Fibroblast of skin of scalp (primary cell): ENCODE results near the gene ARHGAP8.
"Not testable (repeated sequence)": the region's sequence is repeated elsewhere in the genome, so short reads cannot be mapped to it uniquely, and the experiment has no call there.

ENCODE experiments used
- DNase-seq: peaks from one replicate; pipeline ENCODE4 v3.0.0-alpha.2; 2013

The ARHGAP8 gene

DNA sequence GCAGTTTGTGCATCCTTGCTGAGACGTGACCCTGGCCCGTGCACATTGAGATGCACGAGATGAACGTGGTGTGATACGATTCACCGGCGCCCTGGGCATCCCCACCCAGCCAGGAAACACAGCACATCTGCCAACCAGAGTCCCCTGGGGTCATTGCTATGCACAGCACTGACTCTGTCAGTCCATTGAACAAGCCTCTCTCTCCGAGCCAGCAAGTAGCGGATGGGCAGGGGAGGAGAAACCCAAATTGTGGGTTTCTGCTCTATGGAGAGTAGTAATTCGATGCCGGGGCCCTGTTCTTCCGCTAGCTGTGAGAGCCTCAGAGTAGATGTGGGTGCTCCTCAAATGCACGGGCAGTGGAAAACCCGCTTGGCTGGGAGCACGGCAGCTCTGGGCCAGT is 85.1 kb downstream of the ARHGAP8 start:
- peak; percentile 4 for DNase-seq

DNA sequence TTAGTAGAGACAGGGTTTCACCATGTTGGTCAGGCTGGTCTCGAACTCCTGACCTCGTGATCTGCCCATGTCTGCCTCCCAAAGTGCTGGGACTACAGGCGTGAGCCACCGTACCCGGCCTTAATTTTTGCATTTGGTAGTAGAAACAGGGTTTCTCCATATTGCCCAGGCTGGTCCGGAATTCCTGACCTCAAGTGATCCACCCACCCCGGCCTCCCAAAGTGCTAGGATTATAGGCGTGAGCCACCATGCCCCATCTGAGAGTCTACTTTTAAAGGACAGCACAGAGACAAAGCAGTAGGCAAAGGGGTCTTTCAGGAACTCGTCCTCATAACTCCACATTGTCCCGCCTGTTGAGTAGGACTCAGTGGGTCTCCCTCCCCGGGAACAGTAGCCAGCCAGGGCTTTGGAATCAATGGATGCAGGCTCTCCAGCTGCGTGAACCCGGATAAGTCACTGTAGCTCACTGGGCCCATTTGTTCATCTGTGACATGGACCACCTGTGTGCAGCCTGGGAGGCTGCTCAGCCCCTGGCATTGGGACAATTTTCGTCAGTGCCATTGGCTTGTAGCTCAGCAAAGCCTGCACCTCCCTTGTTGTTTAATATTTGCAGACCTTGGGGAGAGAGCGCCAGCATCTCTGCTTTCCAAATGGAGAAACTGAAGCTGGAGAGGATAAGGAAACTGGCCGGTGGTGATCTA is 86.1 kb downstream of the ARHGAP8 start:
- no peak for DNase-seq

DNA sequence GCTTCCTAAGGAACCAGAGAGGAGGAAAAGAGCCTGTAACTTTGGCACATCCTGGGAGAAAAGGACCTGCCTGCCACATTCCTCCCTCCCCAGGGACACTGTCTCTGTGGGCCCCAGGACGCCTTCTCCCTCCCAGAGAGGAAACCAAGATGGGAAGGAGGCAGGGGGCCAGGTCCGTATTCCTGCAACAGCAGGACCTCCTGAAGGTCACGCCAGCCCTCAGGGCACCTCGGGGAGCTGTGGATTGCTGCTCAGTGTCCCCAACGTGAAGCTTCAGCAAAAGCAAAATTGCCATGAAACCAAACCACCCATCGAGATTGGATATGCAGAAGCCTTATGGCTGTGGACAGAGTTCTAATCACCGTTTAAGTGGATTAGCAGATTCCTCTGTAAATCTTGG is 86.7 kb downstream of the ARHGAP8 start:
- no peak for DNase-seq

DNA sequence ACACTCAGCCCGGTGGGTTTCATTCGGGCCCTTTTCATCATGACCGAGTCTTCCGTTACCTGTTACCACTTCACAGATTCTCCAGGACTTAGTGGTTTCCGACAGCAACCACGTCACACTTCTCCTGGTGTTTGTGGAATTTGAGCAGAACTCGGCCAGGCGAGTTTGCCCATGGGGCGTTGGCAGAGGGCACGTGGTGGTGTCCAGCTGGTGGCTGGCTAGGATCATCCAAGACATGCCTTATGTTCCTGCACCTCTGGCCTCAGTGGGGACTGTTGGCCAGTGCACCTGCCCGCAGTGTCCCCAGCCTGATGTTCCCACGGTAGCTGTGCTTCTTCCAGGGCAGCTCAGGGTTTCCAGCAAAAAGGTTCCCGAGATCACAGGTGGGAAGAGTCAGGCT is 87.3 kb downstream of the ARHGAP8 start:
- DNase-seq, result no peak

DNA sequence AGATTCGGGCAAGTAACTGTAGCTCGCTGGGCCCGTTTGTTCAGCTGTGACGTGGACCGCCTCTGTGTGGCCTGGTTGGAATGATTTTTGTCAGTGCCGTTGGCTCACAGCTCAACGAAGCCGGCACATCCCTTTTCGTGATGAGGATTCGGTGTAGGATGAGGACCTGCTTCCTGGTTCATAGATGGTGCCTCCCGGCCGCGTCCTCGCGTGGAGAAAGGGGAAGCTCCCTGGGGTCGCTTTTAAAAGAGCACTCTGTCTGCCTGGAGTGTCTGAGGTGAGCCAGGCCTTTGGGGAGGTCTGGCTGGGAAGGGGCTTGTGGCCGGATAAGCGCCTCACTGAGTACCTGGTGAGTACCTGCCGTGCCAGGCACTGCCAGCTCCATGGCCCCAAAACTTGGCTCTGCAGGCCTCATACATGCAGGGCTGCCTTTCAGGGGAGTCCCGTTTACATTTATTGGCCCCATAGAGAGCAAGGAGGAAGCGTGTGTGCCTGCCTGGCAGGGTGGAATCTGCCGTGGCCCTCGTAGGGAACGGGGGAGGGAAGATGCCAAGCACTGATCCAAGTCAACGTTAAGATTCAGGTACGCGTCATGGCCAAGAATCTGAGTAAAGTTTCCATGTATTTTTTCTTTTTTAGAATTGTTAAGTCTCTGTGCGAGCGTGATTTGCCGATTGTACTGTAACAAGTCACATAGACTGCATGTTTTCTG is 88.4 kb downstream of the ARHGAP8 start:
- no peak for DNase-seq

DNA sequence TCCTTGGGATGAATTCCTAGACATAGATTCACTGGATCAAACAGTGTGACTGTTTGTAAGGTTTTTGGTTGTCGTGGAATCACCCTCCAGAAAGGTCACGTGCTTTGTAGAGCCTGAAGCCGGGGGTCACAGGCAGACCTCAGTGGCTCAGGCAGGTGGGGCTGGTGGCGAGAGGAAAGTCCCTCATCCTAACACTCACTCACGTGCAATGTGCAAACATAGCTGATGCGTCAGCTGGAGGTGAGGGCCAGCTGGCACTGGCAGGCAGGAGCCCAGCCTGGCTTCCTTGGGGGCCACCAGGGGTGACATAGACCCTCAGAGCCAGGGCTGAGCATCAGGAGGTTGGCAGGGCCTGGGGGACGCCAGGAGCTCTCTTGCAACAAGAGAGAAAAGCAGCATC is 90.0 kb downstream of the ARHGAP8 start:
- no peak for DNase-seq

DNA sequence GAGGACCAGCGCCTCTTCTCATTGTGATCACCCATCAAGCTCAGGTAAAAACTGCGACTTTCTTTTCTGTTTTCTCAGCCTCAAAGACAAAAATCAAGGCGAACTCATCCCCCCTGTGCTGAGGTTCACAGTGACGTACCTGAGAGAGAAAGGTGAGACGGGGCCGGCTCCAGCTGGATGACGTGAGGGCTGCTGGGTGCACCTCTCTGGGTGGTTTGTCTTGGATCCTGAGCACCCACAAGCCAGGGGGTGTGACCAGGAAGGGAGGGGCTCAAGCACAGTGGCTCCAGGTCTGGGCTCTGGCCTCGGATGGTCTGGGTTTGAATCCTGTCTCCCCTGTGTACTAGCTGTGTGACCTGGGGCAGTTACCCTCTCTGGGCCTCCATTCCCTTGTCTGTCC is 92.8 kb downstream of the ARHGAP8 start:
- DNase-seq, result no peak

DNA sequence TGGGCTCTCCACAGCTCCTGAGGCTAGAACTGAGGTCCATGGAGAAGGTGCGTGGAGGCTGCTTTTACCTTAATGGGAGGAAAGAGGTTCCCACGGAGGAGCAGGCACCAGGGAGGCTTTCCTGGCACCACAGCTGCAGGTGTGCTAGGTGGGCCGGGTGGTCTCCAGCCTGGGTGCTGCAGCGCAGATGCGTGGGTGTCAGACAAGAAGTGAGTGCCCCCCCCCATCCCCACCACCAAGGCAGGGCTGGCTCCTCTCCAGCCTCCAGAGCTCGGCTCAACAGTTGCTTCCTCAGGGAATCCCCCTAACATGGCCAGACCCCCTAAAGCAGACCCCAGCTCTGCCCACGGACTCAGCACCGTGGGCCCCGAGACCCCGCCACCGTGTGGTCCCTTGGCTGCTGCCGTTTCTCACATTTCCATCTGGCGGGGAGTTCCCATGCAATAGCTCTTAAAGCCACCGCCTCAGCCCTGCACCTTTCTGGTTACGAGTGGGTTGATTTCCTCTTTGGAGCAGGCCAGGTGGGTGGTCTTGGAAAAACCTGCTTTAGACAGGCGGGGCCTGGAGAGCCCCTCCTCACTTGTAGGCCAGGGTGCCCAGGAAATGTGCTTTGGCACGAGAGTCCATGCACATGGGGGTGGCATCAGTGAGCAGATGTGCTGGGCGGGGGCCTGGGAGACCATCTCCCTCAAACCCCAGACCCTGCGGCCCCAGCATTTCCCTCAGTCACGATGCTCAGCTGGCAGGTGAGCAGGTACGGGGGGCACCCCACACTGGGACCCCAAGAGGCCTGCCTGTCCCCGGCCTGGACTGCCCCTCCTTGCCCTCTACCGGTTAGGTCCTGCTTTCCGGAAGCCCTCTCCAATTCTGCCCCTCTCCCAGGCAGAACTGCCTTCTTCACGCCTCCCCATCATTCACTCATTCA is 93.7 kb downstream of the ARHGAP8 start:
- DNase-seq, result no peak

DNA sequence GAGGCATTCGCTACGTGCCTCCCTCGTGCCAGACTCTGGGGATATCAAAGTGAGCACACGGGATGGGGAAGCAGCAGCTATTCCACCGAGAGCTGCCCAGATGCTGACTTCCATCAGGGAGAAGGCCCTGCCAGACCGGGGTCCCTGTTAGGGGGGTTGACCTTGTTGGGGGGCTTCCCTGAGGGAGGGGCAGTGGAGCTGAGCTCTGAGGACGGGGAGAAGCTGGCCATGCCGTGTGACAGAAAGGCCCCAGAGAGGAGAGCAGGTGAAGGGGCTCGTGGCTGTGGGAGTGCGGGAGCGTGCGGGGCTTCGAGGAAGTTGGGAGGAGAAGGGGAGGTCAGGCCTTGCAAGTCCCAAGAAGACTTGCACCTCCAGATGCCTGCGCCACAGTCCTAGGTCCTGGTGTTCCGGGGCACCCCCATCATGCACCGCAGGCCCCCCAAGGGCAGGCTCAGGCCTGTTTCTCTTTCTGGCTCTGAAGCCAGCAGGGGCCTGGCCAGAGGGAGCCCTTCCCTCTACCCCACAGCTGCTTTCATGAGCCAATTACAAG is 94.4 kb downstream of the ARHGAP8 start:
- DNase-seq, result no peak

DNA sequence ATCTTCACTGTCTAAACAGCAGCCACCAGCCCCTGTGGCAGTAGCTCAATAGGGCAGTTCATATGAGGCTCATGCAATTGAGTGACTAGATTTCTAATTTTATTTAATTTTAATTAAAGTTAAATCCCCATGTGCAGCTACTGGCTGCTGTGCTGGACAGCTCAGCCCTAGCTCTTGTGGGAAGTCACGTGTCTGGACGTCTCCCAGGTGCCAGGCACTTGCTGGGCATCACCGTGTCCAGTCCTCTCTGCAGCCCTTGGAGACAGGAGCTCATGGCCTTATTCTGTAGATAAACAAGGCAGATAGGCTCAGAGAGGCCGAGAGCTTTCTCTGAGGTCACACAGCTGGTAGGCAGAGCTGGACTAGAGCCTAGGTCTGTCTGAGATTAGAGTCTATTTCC is 95.0 kb downstream of the ARHGAP8 start:
- no peak for DNase-seq

DNA sequence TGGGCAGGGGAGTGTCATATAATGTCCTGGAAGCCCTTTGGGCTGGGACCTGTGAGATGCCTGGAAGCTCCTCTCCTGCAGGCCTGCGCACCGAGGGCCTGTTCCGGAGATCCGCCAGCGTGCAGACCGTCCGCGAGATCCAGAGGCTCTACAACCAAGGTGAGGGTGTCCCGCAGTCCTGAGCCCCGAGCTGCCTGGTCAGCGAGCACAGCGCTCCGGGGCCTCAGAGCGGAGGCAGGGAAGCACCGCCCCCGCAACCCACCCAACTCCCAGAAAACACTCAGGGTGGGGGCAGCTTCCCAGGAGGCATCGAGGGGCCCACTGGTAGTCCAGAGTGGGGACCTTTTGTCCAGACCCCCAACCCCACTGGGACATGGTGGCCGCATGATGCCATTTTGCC is 95.5 kb downstream of the ARHGAP8 start:
- DNase-seq, result no peak

DNA sequence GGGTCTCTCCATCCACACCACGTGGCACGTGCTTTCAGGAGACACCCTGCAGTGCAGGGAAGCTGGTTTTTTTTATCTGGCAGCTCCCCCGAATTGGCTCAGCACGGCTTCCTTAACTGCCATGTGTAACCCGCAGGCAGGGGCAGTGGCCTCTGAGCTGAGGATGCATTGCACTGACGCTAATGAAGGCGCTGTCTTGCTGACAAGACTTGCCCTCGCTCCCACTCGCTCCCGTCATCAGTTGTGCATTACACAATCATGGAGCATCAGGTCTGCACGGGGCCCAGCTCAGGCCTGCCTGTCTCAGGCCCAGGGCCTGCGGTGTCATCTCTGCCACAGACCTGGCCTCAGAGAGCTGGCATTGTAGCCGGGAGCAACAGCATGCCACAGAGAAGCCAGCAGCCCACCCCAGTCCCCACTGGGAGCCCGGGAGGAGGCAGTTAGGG is 95.9 kb downstream of the ARHGAP8 start:
- DNase-seq, result no peak

DNA sequence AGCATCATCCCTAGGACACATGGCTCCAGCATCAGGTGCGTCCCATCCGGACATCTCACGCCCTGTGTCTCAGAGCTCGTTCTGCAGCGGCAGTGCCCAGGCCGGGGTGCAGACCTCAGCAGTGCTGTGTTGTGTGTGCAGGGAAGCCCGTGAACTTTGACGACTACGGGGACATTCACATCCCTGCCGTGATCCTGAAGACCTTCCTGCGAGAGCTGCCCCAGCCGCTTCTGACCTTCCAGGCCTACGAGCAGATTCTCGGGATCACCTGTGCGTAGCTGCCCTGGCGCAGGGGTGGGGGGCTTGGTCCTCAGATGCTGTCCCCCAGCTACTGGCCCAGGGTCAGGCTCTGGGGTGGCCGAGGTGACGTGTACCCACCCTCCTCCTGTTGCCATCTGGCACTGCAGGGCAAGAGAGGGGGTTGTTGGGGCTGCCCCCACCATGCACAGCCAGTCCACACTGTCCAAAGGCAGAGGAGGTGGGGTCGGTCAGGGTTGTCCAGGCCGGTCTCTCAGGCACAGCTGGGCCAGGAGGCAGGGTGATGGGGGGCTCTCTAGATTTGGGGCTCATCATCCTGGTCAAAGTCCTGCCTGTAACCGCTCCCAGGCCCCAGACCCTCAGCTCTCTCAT is 96.5 kb downstream of the ARHGAP8 start:
- DNase-seq, result no peak

DNA sequence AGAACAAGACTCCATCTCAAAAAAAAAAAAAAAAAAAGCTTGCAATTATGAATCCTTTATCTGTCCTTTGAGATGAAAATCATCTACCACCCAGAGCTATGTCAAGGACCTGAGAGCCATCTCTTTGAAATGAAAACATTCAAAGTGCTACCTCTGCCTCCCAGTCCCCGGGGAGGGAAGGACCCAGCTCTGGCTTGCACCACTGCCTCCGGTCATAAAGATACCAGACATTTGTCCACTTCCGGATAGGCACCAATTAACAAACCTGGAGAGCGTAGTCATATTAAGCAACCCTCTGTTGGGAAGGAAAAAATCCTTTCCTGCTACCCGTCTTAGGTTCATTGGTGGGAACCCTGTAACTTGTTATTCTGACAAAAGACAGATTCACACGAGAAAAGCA is 98.6 kb downstream of the ARHGAP8 start:
- no peak for DNase-seq

DNA sequence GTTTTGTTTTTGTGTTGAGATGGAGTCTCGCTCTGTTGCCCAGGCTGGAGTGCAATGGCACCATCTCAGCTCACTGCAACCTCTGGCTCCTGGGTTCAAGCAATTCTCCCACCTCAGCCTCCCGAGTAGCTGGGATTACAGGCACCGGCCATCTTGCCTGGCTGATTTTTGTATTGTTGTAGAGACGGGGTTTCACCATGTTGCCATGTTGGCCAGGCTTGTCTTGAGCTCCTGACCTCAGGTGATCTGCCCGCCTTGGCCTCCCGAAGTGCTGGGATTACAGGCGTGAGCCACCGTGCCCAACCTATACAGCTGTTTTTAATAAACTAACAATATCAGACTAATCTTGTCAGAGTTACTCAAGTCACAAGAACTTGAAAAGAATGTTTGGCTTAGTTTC is 102.3 kb downstream of the ARHGAP8 start:
- not testable (repeated sequence) for DNase-seq

DNA sequence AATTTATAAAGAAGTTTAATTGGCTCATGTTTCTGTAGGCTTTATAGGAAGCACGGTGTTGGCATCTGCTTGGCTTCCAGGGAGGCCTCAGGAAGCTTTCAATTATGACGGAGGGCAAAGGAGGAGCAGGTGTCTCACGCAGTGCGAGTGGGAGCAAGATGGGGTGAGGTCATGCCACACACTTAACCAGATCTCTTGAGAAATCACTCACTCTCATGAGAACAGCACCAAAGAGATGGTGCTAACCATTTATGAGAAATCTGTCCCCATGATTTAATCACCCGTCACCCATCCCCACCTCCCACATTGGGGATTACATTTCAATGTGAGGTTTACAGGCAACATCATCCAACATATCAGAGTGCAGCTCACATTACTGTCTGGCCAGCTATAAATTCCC is 103.5 kb downstream of the ARHGAP8 start:
- DNase-seq, result no peak

DNA sequence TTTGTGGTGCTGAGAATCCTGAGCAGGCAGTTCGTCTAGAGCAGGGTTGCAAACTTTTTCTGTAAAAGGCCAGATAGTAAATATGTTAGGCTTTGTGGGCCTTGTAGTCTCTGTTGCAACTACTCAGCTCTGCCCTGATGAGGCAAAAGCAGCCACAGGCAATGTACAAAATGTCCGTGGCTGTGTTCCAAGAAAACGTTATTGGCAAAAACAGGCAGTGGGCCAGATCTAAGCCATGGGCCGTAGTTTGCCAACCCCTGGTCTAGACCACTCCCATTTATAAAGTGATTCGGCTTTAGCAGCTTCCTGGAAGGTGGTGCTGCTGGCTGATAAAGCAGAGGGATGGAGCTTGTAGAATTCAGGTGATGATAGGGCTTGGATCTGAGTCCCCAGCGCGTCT is 106.4 kb downstream of the ARHGAP8 start:
- DNase-seq, result not testable (repeated sequence)

DNA sequence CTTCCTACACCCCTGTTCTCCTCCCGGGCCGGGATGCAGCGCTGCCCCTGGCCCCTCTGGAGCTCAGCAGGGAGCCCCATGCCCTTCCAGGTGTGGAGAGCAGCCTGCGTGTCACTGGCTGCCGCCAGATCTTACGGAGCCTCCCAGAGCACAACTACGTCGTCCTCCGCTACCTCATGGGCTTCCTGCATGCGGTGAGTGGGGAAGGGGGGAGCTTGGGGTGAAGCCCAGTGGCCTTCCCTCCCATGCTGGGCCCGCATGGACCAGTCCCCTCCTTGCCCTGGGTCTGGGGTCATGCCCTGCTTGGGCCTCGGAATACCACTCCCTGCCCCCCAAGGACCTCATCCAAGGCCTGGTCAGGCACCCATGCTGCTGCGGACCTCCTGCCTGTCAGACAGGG is 107.3 kb downstream of the ARHGAP8 start:
- no peak for DNase-seq

DNA sequence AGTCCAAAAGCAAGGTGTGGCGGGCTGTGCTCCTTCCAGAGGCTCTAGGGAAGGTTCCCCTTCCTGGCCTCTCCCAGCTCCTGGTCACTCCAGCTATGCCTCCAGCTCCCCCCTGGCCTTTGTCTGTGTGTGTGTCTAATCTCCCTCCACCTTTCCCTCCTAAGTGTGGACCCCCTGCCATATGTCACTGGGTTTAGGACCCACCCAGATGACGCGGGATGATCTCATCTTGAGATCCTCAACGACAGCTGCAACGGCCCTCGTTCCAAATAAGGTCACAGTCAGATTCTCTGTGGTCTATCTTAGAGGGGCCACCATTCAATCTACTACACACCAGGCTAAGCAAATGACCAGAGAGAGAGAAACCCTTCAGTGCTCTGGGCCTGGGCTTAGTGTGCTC is 107.9 kb downstream of the ARHGAP8 start:
- DNase-seq, result no peak

DNA sequence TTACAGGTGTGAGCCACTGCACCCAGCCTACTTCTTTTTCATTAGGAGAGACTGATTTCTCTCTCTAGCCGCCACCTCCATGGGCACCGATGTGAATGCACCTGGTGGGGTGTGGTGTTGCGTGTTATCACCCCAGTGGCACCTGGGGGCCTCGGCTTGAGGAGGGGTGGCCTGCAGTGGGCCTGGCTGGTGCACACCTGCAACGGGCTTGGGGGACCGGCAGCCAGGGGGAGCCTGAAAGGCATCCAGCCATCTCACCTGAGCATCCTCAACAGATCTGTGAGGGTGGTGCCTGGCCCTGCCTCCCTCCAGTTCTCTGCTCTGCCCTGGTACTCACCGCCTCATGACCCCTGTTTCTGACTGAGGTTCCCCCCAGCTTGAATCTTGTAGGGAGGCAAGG is 108.9 kb downstream of the ARHGAP8 start:
- DNase-seq, result no peak

DNA sequence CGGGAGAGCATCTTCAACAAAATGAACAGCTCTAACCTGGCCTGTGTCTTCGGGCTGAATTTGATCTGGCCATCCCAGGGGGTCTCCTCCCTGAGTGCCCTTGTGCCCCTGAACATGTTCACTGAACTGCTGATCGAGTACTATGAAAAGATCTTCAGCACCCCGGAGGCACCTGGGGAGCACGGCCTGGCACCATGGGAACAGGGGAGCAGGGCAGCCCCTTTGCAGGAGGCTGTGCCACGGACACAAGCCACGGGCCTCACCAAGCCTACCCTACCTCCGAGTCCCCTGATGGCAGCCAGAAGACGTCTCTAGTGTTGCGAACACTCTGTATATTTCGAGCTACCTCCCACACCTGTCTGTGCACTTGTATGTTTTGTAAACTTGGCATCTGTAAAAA is 109.9 kb downstream of the ARHGAP8 start:
- no peak for DNase-seq
